A549 treated with dexamethasone at 1 μM for 4 hours (cell line): ENCODE measurements around the gene ACAD9. TPM values are rescaled to one million over a fixed set of nuclear protein-coding genes. Genes with fewer than 3 reads are reported as not detected.

Source experiments
- total RNA-seq: library from RNA; stranded (reverse); fragments of 200-300 nt; extraction: Qiagen RNA extraction; gene quantifications from 5 replicates; pipeline ENCODE4 v1.2.3, GENCODE V29; 2022

The ACAD9 gene
- 22.9 to 28.0 TPM (median 26.3 TPM) in 5 replicates for total RNA-seq

GRCh38 chr3:128879125-128879969 lies at the start of gene ACAD9:
ACAD9 (plus strand) TSS chr3:128879620; CDS start chr3:128879692, 72 bp downstream.

Other genes starting within 250 kb of the ACAD9 start
- gene RPN1, start 228.8 kb upstream of the ACAD9 start, total RNA-seq, result 157 to 173 TPM (median 162 TPM) in 5 replicates
- gene RAB7A, start 153.4 kb upstream of the ACAD9 start, total RNA-seq, result 162 to 210 TPM (median 195 TPM) in 5 replicates
- gene CFAP92, start 114.5 kb downstream of the ACAD9 start, total RNA-seq, result not detected in 5 replicates
- gene EFCC1, start 121.7 kb downstream of the ACAD9 start, total RNA-seq, result not detected in 5 replicates
- not detected in 5 replicates for gene GP9, start 181.2 kb downstream of the ACAD9 start, total RNA-seq
- gene RAB43, start 242.2 kb downstream of the ACAD9 start, total RNA-seq, result 2.8 to 6.1 TPM (median 4.8 TPM) in 5 replicates